SK-N-SH (cell line): ENCODE data around the gene KCTD17. TPM values are rescaled to one million over a fixed set of nuclear protein-coding genes. Genes with fewer than 3 reads are reported as not detected.

ENCODE experiments used
- CTCF ChIA-PET: fragments of 300-600, 350-600 bp; formaldehyde crosslinking; extraction: SDS; loops from one replicate; lab custom pipeline; 2021; lab: Yijun Ruan, JAX
- POLR2A ChIA-PET: fragments of 350-600 bp; sonication (Branson Sonifier 250); formaldehyde crosslinking; extraction: SDS; loops from one replicate; lab custom pipeline; 2020; ENCODE audit warnings: antibody characterized with exemption, inconsistent platforms; lab: Yijun Ruan, JAX
- DNase-seq: peaks from one replicate; pipeline ENCODE4 v3.0.0; 2012
- H2AFZ ChIP-seq: fragments of 200-600 bp; sonication (generic); 2 replicates; pipeline ENCODE4 v1.8.1; 2016; ENCODE audit warnings: antibody characterized with exemption, mild to moderate bottlenecking, low read depth
- H3F3A ChIP-seq: fragments of 200-600 bp; sonication (generic); replicated peaks from 2 replicates; pipeline ENCODE3; 2016; ENCODE audit warnings: antibody characterized with exemption, mild to moderate bottlenecking; ENCODE audit not compliant: insufficient read depth
- H3K27ac ChIP-seq, 2 experiments: fragments of 200-500 bp in 1 of 2; fragments of 200-600 bp in 1 of 2; sonication (Bioruptor generic) in 1 of 2; sonication (generic), shearing (Covaris generic) in 1 of 2; 2 replicates each; pipeline versions ENCODE4 v1.5.1 to v1.6.1; 2014 to 2016; ENCODE audit warnings: low read depth in 2 of 2, inconsistent platforms in 1 of 2, low read length in 1 of 2, mild to moderate bottlenecking in 1 of 2, mixed read lengths in 1 of 2
- H3K27me3 ChIP-seq: fragments of 200-600 bp; sonication (generic), shearing (Covaris generic); 2 replicates; pipeline ENCODE4 v1.6.1; 2016; ENCODE audit warnings: mixed run types; ENCODE audit not compliant: insufficient read depth
- H3K36me3 ChIP-seq, 2 experiments: fragments of 200-500 bp in 1 of 2; fragments of 200-600 bp in 1 of 2; sonication (Bioruptor generic) in 1 of 2; sonication (generic) in 1 of 2; replicated peaks in 1 of 2; 2 replicates each; pipeline versions ENCODE3 to v1.5.1; 2014 to 2016; ENCODE audit warnings: low read length in 1 of 2, mild to moderate bottlenecking in 1 of 2; ENCODE audit not compliant: insufficient read depth in 2 of 2, control insufficient read depth in 1 of 2
- H3K4me1 ChIP-seq, 2 experiments: fragments of 200-500 bp in 1 of 2; fragments of 200-600 bp in 1 of 2; sonication (Bioruptor generic) in 1 of 2; sonication (generic), shearing (Covaris generic) in 1 of 2; 2 replicates each; pipeline versions ENCODE4 v1.5.1 to v1.6.1; 2014 to 2016; ENCODE audit warnings: low read depth in 1 of 2, low read length in 1 of 2, mixed run types in 1 of 2; ENCODE audit not compliant: insufficient read depth in 2 of 2, control insufficient read depth in 1 of 2
- H3K4me2 ChIP-seq: fragments of 200-600 bp; sonication (generic), shearing (Covaris generic); 2 replicates; pipeline ENCODE4 v1.6.1; 2017; ENCODE audit warnings: mixed run types
- H3K4me3 ChIP-seq, 2 experiments: fragments of 200-500 bp in 1 of 2; fragments of 200-600 bp in 1 of 2; sonication (Bioruptor generic) in 1 of 2; sonication (generic), shearing (Covaris generic) in 1 of 2; 2 replicates each; pipeline versions ENCODE4 v1.5.1 to v1.8.1; 2014 to 2016; ENCODE audit warnings: low read depth in 2 of 2, inconsistent platforms in 1 of 2, low read length in 1 of 2, mild to moderate bottlenecking in 1 of 2, mixed read lengths in 1 of 2, moderate library complexity in 1 of 2
- H3K79me2 ChIP-seq: fragments of 200-600 bp; sonication (generic); 2 replicates; pipeline ENCODE4 v1.8.1; 2017; ENCODE audit warnings: mild to moderate bottlenecking; ENCODE audit not compliant: insufficient read depth
- H3K9ac ChIP-seq: fragments of 200-600 bp; sonication (generic); 2 replicates; pipeline ENCODE4 v1.6.1; 2017; ENCODE audit warnings: mixed run types
- H3K9me2 ChIP-seq: fragments of 200-600 bp; sonication (generic); 2 replicates; pipeline ENCODE4 v1.6.1; 2017; ENCODE audit warnings: mixed run types
- H3K9me3 ChIP-seq: fragments of 200-600 bp; sonication (generic); 2 replicates; pipeline ENCODE4 v1.6.1; 2017; ENCODE audit warnings: mixed run types, mild to moderate bottlenecking, moderate library complexity
- H4K20me1 ChIP-seq: fragments of 200-600 bp; sonication (generic); 2 replicates; pipeline ENCODE4 v1.6.1; 2017; ENCODE audit warnings: mild to moderate bottlenecking, mixed run types; ENCODE audit not compliant: insufficient read depth
- CHD2 ChIP-seq: fragments of 150-350 bp; IDR thresholded peaks from 2 replicates; pipeline ENCODE4 v1.6.1; 2018; ENCODE audit warnings: low read length; ENCODE audit not compliant: partially characterized antibody
- EZH2phosphoT487 ChIP-seq: fragments of 200-600 bp; sonication (generic); IDR thresholded peaks from 2 replicates; pipeline ENCODE4 v1.6.1; 2017; ENCODE audit warnings: low read depth, mixed run types, mild to moderate bottlenecking, antibody characterized with exemption, moderate library complexity, borderline replicate concordance
- FOSL2 ChIP-seq: IDR thresholded peaks from 2 replicates; pipeline ENCODE4 v1.4.0; 2012; ENCODE audit warnings: low read depth, mild to moderate bottlenecking, moderate library complexity, borderline replicate concordance
- FOXM1 ChIP-seq: IDR thresholded peaks from 2 replicates; pipeline ENCODE4 v1.4.0; 2012; ENCODE audit warnings: low read depth, mild to moderate bottlenecking
- GABPA ChIP-seq: IDR thresholded peaks from 2 replicates; pipeline ENCODE4 v1.4.0; 2012; ENCODE audit warnings: low read depth, mild to moderate bottlenecking
- GATA2 ChIP-seq: sonication (generic); formaldehyde crosslinking; IDR thresholded peaks from 2 replicates; pipeline ENCODE4 v1.5.0; 2020; ENCODE audit warnings: mild to moderate bottlenecking, missing genetic modification reagents
- MEF2A ChIP-seq: IDR thresholded peaks from 2 replicates; pipeline ENCODE4 v1.4.0; 2012; ENCODE audit warnings: low read depth, borderline replicate concordance
- NFIC ChIP-seq: IDR thresholded peaks from 2 replicates; pipeline ENCODE4 v1.4.0; 2012; ENCODE audit warnings: borderline replicate concordance
- RCOR1 ChIP-seq: fragments of 150-350 bp; IDR thresholded peaks from 2 replicates; pipeline ENCODE4 v1.6.1; 2017; ENCODE audit warnings: antibody characterized with exemption, low read length
- RFX5 ChIP-seq: IDR thresholded peaks from 2 replicates; pipeline ENCODE4 v1.6.1; 2012; ENCODE audit warnings: mild to moderate bottlenecking, improper control_type of control experiment, low read length
- SIN3A ChIP-seq: IDR thresholded peaks from 2 replicates; pipeline ENCODE4 v1.6.1; 2012; ENCODE audit warnings: low read depth, mild to moderate bottlenecking, low read length, moderate library complexity, borderline replicate concordance
- SMC3 ChIP-seq: IDR thresholded peaks from 2 replicates; pipeline ENCODE4 v1.6.1; 2012; ENCODE audit warnings: low read depth, low read length, improper control_type of control experiment
- TEAD4 ChIP-seq: IDR thresholded peaks from 2 replicates; pipeline ENCODE4 v1.4.0; 2012; ENCODE audit warnings: mild to moderate bottlenecking, borderline replicate concordance; ENCODE audit not compliant: insufficient read depth
- USF2 ChIP-seq: fragments of 150-350 bp; IDR thresholded peaks from 2 replicates; pipeline ENCODE4 v1.6.1; 2017; ENCODE audit warnings: antibody characterized with exemption, low read length, low read depth, borderline replicate concordance
- YY1 ChIP-seq: IDR thresholded peaks from 2 replicates; pipeline ENCODE4 v1.4.0; 2012; ENCODE audit warnings: low read depth, mild to moderate bottlenecking
- ZBTB33 ChIP-seq: IDR thresholded peaks from 2 replicates; pipeline ENCODE4 v1.4.0; 2012; ENCODE audit warnings: low read depth, borderline replicate concordance
- WGBS: methylation state at CpG from one replicate; pipeline ENCODE4 v1.1.6; 2017; ENCODE audit warnings: low lambda C conversion rate; 5-methylcytosine and 5-hydroxymethylcytosine counted together
- polyA plus RNA-seq, 3 experiments: library from polyadenylated mRNA; depleted of rRNA; stranded (reverse); fragments of >200 nt; gene quantifications; 2 replicates each; pipeline ENCODE4 v1.2.3, GENCODE V29; 2012
- TF ChIP-seq, protein P1 (sequence below): IDR thresholded peaks from 2 replicates; pipeline ENCODE4 v1.4.0; 2012; ENCODE audit warnings: low read depth
- TF ChIP-seq, protein P2 (sequence below): IDR thresholded peaks from 2 replicates; pipeline ENCODE4 v1.6.1; 2012; ENCODE audit warnings: mild to moderate bottlenecking, low read depth, low read length, moderate library complexity

Gene KCTD17
- polyA plus RNA-seq, 1 of the 3 experiments (the other 2 are of a cell fraction): 57.8 TPM

DNA sequence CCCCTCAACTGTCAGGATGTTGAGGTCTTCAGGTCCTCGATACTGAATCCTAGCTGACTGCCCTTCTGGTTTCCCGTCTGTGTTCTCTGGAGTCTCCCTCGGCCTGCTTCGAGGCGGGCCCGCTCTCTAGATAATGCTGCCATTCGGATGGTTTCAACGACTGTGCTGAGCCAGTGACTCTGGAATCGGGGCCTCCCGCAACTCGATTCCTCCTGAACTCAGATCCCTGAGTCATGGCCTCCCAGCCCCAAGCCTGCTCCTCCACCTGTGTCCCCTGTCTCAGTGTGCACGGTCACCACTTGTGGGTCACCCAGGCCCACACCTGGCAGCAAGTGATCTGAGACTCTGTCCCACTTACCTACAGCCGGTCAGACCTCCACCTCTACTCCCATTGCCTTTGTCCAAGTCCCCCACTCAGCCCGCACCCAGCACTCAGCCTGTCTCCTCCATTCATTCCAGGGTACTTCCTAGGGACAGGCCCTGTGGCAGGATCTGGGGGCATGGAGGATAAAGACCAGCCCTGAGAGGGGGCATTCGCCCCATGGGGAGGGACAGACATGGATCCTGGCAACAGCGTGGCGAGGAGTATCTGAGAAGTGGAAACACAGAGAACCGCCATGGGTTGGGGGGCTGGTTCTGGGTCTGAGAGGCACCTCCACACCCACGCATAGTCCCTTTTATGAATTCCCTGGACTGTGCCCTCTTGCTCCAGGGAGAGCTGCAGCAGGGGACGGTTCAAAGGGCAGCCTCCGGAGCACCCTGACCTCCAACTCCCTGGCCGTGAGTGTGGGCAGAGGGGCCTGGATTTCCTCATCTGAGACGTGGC is 17.7 kb upstream of the KCTD17 start:
- TF ChIP-seq TEAD4 (no peak), EZH2phosphoT487 (no peak), RFX5 (no peak), FOXM1 (no peak), GABPA (no peak), SMC3 (no peak), USF2 (no peak), FOSL2 (no peak), CHD2 (no peak), SIN3A (no peak), YY1 (no peak), NFIC (no peak), GATA2 (CRISPR knock-in tag) (no peak), MEF2A (no peak)
- H2AFZ ChIP-seq: no peak overlapping the region
- no peaks in the 10 kb centered on the region for H3K79me2 ChIP-seq

DNA sequence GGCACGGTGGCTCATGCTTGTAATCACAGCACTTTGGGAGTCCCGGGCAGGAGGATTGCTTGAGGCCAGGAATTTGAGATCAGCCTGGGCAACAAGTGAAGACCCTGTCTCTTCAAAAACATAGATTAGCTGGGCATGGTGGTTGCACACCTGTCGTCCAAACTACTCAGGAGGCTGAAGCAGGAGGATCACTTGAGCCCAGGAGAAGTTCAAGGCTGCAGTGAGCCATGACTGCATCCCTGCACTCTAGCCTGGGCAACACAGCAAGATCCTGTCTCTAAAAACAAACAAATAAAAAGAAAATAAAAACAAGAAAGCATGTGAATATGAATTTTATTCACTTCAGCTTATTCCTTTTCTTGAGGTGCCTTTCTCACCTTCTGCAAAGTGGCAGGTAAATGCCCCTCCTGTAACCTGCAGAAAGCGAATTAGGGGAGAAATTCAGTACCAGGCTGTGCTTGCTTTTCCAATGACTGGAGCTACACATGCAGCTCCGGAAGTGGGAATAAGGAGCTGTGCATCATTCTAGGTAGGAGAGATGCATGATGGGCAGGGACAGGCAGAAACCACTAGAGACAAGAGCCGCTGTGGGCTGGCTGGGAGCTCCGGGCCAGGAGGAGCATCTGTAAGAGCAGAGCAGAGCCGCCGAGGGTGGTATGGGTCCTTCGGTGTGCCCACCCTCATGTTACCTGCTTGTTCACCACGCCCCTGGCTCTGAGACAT is 14.7 kb upstream of the KCTD17 start:
- Histone ChIP-seq H3K4me1 (peaks cover 0 to 14% of the 10 kb centered on the region in 2 experiments; a peak in 1 of 4 replicates), H3K27me3 (no peaks in the 10 kb centered on the region), H3K9ac (no peak overlapping the region), H3K4me2 (no peak overlapping the region), H4K20me1 (no peaks in the 10 kb centered on the region), H3K36me3 (no peaks in the 10 kb centered on the region), H3K27ac (no peak overlapping the region), H3K4me3 (no peak overlapping the region), H3F3A (peaks cover 8% of the 10 kb centered on the region), H3K9me3 (no peaks in the 10 kb centered on the region), H3K79me2 (no peaks in the 10 kb centered on the region), H3K9me2 (no peaks in the 10 kb centered on the region), H2AFZ (no peak overlapping the region)
- DNase-seq: no peak
- CTCF ChIA-PET: interaction anchor here (0.6 to 1.1 kb wide), 4 partner anchors 10 to 898 kb away, joined by 3 to 4 read pairs (median 3); no protein-coding TSS in a partner anchor
- 66% methylated on average over 6 of the region's 11 CpGs for WGBS
- POLR2A ChIA-PET: no interaction called here
- no peak for TF ChIP-seq ZBTB33
- TF ChIP-seq, protein P1, sequence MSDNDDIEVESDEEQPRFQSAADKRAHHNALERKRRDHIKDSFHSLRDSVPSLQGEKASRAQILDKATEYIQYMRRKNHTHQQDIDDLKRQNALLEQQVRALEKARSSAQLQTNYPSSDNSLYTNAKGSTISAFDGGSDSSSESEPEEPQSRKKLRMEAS: no peak
- TF ChIP-seq, protein P2, sequence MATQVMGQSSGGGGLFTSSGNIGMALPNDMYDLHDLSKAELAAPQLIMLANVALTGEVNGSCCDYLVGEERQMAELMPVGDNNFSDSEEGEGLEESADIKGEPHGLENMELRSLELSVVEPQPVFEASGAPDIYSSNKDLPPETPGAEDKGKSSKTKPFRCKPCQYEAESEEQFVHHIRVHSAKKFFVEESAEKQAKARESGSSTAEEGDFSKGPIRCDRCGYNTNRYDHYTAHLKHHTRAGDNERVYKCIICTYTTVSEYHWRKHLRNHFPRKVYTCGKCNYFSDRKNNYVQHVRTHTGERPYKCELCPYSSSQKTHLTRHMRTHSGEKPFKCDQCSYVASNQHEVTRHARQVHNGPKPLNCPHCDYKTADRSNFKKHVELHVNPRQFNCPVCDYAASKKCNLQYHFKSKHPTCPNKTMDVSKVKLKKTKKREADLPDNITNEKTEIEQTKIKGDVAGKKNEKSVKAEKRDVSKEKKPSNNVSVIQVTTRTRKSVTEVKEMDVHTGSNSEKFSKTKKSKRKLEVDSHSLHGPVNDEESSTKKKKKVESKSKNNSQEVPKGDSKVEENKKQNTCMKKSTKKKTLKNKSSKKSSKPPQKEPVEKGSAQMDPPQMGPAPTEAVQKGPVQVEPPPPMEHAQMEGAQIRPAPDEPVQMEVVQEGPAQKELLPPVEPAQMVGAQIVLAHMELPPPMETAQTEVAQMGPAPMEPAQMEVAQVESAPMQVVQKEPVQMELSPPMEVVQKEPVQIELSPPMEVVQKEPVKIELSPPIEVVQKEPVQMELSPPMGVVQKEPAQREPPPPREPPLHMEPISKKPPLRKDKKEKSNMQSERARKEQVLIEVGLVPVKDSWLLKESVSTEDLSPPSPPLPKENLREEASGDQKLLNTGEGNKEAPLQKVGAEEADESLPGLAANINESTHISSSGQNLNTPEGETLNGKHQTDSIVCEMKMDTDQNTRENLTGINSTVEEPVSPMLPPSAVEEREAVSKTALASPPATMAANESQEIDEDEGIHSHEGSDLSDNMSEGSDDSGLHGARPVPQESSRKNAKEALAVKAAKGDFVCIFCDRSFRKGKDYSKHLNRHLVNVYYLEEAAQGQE: no peak
- TF ChIP-seq RCOR1: no peak

More for the DNA sequence above, 17.7 kb upstream of the KCTD17 start:
- H3K9me2 ChIP-seq: no peaks in the 10 kb centered on the region
- H3K27ac ChIP-seq: no peak overlapping the region
- no peak overlapping the region for H3K4me2 ChIP-seq
- peaks cover 0 to 16% of the 10 kb centered on the region in 2 experiments for H3K36me3 ChIP-seq
- H3K27me3 ChIP-seq: no peaks in the 10 kb centered on the region
- no peaks in the 10 kb centered on the region for H4K20me1 ChIP-seq
- 89% methylated on average over 11 of the region's 23 CpGs for WGBS
- no peak for DNase-seq
- no peak overlapping the region for H3K9ac ChIP-seq
- H3K4me3 ChIP-seq: no peak overlapping the region
- no peaks in the 10 kb centered on the region for H3K9me3 ChIP-seq
- no peaks in the 10 kb centered on the region for H3F3A ChIP-seq
- ChIA-PET CTCF (interaction anchor here (1.0 to 2.0 kb wide), 2 partner anchors 12 to 14 kb away, joined by 4 to 8 read pairs; partner anchors contain the start of genes MPST and TST), POLR2A (no interaction called here)
- no peaks in the 10 kb centered on the region for H3K4me1 ChIP-seq
